ENCODE measurements around the gene TBC1D22A. TPM values are rescaled to one million over a fixed set of nuclear protein-coding genes. Genes with fewer than 3 reads are reported as not detected.
A peak's percentile ranks its signal among the peaks of the same experiment; 100 is the strongest.
"Not testable (repeated sequence)": the region's sequence is repeated elsewhere in the genome, so short reads cannot be mapped to it uniquely, and the experiment has no call there.

Gene TBC1D22A
- total RNA-seq, 2 donors from 2014 or later = 29.5 to 34.8 TPM

DNA sequence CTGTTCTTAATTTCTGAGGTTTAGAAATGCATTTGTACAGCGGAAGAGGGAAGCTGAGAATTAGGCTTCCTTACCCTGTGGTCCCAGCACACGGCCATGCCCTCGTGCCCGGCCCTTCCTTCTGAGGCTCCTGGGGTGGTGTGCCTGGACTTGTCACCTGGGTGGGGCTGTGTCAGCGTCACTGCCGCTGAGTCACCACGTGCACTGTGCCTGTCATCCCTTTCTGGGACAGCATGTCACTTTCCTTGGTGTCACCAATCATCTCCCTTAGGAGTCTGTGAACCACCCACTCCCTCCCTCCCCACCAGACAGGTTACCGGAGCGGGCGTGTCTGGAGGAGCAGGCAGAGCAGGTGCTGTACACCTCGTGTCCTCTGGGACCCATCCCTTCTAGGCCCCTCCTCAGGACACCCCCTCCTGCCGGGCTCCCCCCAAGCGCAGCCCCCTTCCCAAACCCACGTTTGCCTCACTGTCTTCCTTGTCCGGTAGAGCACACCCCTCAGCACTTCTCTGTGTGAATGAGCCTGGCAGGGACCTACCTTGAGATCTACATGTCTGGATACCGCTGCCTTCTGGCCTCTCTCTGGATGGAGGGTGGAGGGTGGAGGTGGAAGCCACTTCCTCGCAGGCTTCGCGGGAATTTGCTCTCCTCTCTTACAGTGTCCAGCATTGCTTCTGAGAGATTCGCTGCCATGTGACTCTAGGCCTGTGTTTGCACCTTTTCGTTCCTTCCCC lies 367.6 kb downstream of the TBC1D22A start:
- DNase-seq (peak; percentile 8 to 13), ATAC-seq (replicated peaks in 1 of 2) (peak; percentile 65 to 75)
- Mint-ChIP-seq H3K4me3 (peak overlapping the region in 1 of 2 donors; percentile 58), H3K36me3 (ENCODE audit: insufficient read depth in 2 of 2) (no peaks in the 10 kb centered on the region), H3K27me3 (ENCODE audit: low read depth) (no peaks in the 10 kb centered on the region), H3K27ac (peak overlapping the region; percentile 75), H3K9me3 (no peaks in the 10 kb centered on the region), H3K4me1 (ENCODE audit: low read depth) (no peaks in the 10 kb centered on the region)

DNA sequence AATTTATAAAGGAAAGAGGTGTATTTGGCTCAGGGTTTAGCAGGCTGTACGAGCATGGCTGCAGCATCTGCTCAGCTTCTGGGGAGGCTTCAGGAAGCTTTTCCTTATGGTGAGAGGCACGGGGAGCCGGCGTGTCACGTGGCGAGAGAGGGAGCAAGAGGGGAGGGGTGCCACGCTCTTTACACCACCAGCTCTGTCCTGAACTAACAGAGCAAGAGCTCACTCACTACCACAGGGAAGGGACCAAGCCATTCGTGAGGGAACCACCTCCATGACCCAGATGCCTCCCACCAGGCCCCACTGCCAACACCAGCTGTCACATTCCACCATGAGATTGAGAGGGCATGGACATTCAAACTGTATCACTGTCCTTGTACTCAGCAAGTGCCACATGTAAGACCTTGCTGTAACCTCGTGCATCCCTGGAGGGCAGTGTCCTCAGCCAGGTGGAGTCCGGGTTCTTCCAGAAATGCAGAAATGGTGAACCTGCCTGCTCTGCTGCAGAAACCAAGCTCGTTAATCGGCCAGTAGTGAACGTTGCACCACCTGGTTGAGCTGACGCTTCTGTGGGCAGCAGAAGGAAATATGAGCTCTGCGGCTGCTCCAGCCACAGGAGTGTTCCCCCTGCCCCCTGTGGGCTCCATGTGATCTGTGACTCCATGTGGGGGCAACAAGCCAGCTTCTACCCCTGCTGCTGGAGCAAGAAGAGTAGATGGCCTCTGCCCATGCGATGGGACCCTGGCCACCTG lies 368.6 kb downstream of the TBC1D22A start:
- no peaks in the 10 kb centered on the region for H3K9me3 Mint-ChIP-seq
- DNase-seq (no peak), ATAC-seq (replicated peaks in 1 of 2) (no peak)
- no peaks in the 10 kb centered on the region for H3K36me3 Mint-ChIP-seq (ENCODE audit: insufficient read depth in 2 of 2)
- H3K27me3 Mint-ChIP-seq (ENCODE audit: low read depth) = no peaks in the 10 kb centered on the region
- H3K4me1 Mint-ChIP-seq (ENCODE audit: low read depth) = no peaks in the 10 kb centered on the region
- no peak overlapping the region for H3K27ac Mint-ChIP-seq
- no peak overlapping the region for H3K4me3 Mint-ChIP-seq

DNA sequence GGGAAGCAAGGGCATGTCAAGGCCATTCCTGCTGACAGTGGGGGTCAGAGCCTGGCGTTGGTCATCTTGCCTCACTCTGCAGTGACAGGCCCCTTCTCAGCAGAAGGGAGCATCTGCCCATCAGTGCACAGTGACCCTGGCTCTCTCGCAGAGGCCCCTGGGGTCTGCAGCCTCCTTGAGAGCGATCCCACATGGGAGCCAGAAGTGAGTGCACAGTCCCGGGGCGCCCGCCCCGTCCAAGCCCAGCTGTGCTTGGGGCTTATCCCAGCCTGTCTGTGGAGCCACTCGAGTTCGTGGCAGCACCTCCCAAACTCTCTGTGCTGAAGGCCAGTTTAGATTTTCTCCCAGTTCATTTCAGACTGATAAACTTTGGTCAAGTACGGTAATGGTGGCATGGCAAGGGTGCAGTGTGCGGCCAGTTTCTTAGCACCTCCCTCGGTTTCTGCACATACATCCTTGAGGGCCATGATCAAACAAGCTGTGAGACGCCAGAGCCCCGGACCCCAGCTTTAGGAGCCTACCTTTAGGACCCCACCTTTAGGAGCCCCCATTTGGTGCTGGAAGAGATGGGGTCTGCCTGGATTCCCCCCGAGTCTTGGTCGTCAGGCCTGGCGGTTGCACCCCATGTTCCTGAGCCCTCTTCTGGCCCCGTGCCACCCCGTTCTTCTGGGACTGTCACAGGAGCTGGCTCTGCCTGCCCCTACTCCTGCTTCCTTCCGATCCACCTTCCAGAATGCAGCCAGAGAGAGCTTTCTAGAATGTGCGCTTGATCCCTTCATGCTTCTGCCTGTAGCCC lies 369.4 kb downstream of the TBC1D22A start:
- Mint-ChIP-seq H3K27me3 (ENCODE audit: low read depth) (no peaks in the 10 kb centered on the region), H3K27ac (no peak overlapping the region), H3K9me3 (no peaks in the 10 kb centered on the region), H3K36me3 (ENCODE audit: insufficient read depth in 2 of 2) (no peaks in the 10 kb centered on the region), H3K4me1 (ENCODE audit: low read depth) (no peaks in the 10 kb centered on the region), H3K4me3 (no peak overlapping the region)
- no peak for DNase-seq
- no peak for ATAC-seq (replicated peaks in 1 of 2)

DNA sequence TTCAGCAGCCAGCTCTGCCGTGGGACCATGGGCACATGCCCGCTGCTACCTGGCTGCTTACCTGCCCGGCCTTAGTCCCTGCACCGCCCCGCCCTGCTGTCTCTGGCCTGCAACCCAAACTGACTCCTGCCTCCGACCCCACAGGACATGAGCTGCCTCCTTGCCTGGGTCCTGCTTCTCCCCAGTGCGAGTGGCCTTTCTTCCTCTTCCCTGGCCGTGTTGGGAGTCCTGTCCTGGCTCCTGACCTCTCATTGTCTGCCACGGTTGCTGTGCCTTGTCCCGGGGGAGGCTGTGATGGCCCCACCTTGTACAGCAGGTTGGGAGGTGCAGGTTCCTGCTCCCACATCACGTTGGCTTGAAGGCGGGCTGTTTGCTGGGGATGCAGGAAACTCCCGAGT lies 370.0 kb downstream of the TBC1D22A start:
- H3K4me3 Mint-ChIP-seq = no peak overlapping the region
- H3K27me3 Mint-ChIP-seq (ENCODE audit: low read depth) = no peaks in the 10 kb centered on the region
- H3K36me3 Mint-ChIP-seq (ENCODE audit: insufficient read depth in 2 of 2) = no peaks in the 10 kb centered on the region
- H3K9me3 Mint-ChIP-seq = no peaks in the 10 kb centered on the region
- H3K4me1 Mint-ChIP-seq (ENCODE audit: low read depth) = no peaks in the 10 kb centered on the region
- H3K27ac Mint-ChIP-seq = no peak overlapping the region
- ATAC-seq (replicated peaks in 1 of 2) (no peak), DNase-seq (no peak)

DNA sequence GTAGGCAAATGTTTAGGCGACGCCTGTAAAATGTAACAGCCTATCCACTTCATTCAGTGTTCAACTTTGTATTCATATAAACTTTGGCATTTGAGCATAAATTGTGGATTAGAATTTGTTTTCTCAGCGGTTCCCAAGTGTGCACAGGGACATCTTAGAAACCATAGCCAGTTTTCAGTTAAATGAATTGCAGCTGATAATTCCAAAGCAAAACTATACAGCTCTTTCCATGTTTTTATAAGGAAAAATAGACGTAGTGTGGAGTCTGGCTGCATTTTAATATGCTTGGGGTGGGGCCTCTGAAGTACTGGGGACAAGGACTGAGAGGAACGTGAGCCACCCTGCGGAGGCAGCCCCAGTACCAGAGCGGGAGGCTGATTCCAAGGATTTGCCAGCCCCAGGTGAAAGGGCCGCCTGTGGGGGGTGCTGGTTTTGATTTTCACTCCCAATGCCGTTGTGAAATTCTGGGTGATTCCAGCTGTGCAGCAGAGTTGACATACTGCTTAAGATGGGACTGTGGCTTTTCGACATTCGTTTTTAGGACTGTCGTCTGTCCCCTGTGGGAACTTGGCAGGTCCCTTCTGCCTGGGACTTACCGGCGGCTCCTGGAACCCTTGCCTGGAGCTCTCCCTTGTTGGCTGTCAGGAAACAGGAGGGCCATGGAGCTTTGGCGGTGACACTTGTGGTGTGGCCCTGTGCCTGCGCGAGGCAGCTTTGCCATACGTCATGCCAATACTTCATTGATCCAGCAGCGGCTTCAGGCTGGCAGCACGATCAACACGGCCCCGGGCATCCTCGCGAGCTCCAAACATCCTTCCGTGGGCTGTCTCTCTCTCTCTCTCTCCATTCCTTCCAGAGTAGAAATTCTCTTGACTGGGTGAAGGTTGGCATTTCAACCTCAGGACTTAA lies 370.9 kb downstream of the TBC1D22A start:
- H3K4me1 Mint-ChIP-seq (ENCODE audit: low read depth) = no peaks in the 10 kb centered on the region
- no peaks in the 10 kb centered on the region for H3K36me3 Mint-ChIP-seq (ENCODE audit: insufficient read depth in 2 of 2)
- no peak overlapping the region for H3K27ac Mint-ChIP-seq
- no peak overlapping the region for H3K4me3 Mint-ChIP-seq
- DNase-seq (no peak), ATAC-seq (replicated peaks in 1 of 2) (no peak)
- H3K9me3 Mint-ChIP-seq = no peaks in the 10 kb centered on the region
- H3K27me3 Mint-ChIP-seq (ENCODE audit: low read depth) = no peaks in the 10 kb centered on the region

DNA sequence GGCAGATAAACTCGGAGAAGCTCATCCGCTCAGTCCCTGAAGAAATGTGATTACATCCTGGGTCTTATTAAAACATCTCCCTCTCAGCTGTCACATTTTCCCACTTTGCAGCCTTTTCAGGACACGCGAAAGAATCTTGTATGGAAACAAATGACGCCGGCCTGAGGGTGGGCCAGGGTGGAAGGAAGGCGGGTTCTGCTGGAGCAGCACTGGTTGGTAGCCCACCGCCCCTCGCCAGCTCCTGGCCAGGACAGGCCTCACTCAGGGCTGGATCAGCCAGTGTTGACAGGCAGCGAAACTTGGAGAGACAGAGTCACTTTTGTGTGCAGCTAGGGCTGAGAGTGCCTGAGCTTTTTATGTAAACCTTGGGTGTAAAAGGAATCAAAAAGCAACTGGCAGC lies 371.8 kb downstream of the TBC1D22A start:
- Mint-ChIP-seq H3K4me3 (no peak overlapping the region), H3K9me3 (no peaks in the 10 kb centered on the region), H3K27ac (no peak overlapping the region), H3K36me3 (ENCODE audit: insufficient read depth in 2 of 2) (no peaks in the 10 kb centered on the region), H3K4me1 (ENCODE audit: low read depth) (no peaks in the 10 kb centered on the region), H3K27me3 (ENCODE audit: low read depth) (no peaks in the 10 kb centered on the region)
- DNase-seq = no peak
- ATAC-seq (replicated peaks in 1 of 2) = no peak

DNA sequence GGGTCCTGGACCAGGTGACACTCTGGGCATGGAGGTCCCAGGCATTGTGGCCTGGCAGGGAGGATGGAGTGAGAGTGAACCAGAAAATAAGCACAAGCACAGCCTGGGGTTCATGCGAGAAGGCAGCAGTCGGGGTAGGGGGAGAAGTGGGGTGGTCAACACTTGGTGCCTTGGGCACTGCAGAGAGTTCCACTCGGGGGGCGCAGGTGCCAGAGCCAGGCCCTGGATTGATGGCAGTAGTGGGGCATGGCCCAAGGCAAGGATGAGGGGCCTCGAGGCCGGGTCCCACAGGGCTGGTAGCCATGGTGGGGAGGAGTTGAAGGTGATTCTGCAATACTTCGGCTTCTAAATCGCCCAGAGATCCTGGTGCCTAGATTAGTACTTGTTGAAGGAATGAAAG lies 372.9 kb downstream of the TBC1D22A start:
- ATAC-seq (replicated peaks in 1 of 2) = no peak
- no peaks in the 10 kb centered on the region for H3K36me3 Mint-ChIP-seq (ENCODE audit: insufficient read depth in 2 of 2)
- no peak overlapping the region for H3K4me3 Mint-ChIP-seq
- no peak overlapping the region for H3K27ac Mint-ChIP-seq
- H3K4me1 Mint-ChIP-seq (ENCODE audit: low read depth) = no peaks in the 10 kb centered on the region
- no peaks in the 10 kb centered on the region for H3K27me3 Mint-ChIP-seq (ENCODE audit: low read depth)
- no peak for DNase-seq
- no peaks in the 10 kb centered on the region for H3K9me3 Mint-ChIP-seq

DNA sequence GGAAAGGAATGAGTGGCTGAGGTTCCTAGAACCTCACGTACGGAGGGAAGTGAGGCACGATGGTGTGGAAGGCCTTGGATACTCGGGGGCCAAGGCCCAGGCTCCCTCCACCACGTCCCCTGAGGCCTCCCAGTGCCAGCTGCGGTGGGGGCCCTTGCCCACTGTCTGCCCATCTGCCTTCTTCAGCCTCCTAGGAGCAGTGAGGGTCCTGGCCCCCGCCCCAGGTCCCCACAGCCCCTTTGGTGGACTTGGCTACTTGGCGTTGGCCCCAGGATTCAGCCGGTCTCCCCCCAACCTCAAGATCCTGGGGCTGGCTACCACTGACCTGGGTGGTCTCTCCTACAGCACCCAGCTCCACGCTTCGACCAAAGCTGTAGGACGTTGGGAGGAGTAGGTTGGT lies 373.6 kb downstream of the TBC1D22A start:
- H3K27ac Mint-ChIP-seq = no peak overlapping the region

DNA sequence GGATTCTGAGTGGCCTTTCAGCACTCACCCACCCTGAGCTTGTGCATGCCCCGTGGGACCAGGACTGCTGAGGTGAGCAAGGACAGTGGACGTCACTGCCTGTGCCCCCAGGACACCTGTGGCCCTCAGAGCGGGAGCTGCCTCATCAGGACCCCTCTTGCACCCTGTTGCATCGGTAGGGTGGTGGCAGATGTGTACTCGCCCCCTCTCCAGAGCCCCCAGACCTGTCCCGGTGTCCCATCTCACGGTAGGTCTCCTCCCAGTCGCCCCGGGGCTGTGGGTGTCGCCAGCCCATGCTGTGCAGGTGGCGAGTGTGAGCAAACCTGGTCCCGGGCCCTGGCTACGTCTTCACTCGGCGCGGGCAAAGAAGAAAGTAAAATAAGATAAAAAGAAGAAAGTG lies 374.2 kb downstream of the TBC1D22A start:
- Mint-ChIP-seq H3K27ac (no peak overlapping the region), H3K9me3 (no peaks in the 10 kb centered on the region), H3K27me3 (ENCODE audit: low read depth) (no peaks in the 10 kb centered on the region), H3K36me3 (ENCODE audit: insufficient read depth in 2 of 2) (no peaks in the 10 kb centered on the region), H3K4me1 (ENCODE audit: low read depth) (no peaks in the 10 kb centered on the region), H3K4me3 (no peak overlapping the region)
- no peak for ATAC-seq (replicated peaks in 1 of 2)
- DNase-seq = no peak

More for the DNA sequence above, 373.6 kb downstream of the TBC1D22A start:
- Mint-ChIP-seq H3K27me3 (ENCODE audit: low read depth) (no peaks in the 10 kb centered on the region), H3K4me1 (ENCODE audit: low read depth) (no peaks in the 10 kb centered on the region), H3K9me3 (no peaks in the 10 kb centered on the region), H3K4me3 (no peak overlapping the region), H3K36me3 (ENCODE audit: insufficient read depth in 2 of 2) (no peaks in the 10 kb centered on the region)
- no peak for DNase-seq
- no peak for ATAC-seq (replicated peaks in 1 of 2)

DNA sequence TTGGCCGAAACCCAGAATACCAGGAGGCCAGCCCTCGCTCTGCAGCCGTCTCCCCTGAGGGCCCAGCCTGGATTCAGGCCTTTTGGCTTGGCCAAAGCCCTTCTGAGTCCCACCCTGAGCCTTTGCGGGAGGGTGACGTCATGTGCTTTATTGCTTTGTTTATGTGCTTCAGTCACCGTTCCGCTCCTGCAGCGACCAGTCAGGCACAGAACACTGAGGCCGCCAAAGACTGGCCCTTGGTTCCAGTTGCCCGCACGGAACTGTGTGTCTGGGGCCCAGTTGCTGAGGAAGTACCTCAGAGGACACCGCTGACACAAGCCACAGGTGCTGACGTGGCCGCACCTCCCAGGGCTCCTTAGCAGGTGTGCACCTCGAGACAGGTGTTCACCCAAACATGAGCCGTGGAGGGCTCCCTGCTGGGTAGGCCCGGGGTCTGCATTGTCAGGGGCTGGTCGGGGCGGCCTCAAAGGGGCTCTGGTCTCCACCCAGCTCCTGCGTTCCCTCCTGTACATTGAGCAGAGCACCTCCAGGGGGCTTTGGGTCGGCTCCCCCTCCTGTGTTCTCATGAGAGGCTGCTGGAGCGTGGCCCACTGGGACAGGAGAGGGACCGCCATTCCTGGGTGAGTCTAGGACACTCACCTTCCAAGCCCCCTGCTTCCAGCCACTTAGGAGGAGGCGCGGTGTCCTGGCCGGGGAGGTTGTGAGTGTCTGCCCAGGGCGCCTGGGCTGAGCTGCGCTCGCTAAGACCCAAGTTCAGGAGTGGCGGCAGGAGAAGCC lies 376.8 kb downstream of the TBC1D22A start:
- H3K36me3 Mint-ChIP-seq (ENCODE audit: insufficient read depth in 2 of 2) = no peaks in the 10 kb centered on the region
- H3K9me3 Mint-ChIP-seq = no peaks in the 10 kb centered on the region
- no peak overlapping the region for H3K27ac Mint-ChIP-seq
- H3K4me1 Mint-ChIP-seq (ENCODE audit: low read depth) = no peaks in the 10 kb centered on the region
- no peak for ATAC-seq (replicated peaks in 1 of 2)
- no peak for DNase-seq
- no peaks in the 10 kb centered on the region for H3K27me3 Mint-ChIP-seq (ENCODE audit: low read depth)
- no peak overlapping the region for H3K4me3 Mint-ChIP-seq

DNA sequence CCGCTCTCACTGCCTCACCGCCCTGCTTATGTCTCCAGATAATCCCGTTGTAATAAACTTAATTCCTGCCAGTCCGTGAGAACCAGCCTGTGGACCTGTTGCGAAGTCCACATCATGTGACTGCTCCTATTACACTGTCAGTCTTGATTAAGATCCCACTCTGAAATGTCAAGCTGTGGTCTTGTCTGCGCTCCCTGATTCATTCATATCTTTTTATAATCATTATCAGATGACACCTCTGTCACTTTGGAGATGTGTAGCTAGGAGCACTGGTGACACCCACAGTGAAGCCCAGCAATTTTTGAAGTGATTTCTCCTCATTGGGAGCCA lies 377.3 kb downstream of the TBC1D22A start:
- no peaks in the 10 kb centered on the region for H3K36me3 Mint-ChIP-seq (ENCODE audit: insufficient read depth in 2 of 2)
- H3K4me1 Mint-ChIP-seq (ENCODE audit: low read depth) = no peaks in the 10 kb centered on the region
- DNase-seq (no peak), ATAC-seq (replicated peaks in 1 of 2) (peak in 1 of 2 donors; percentile 21)
- no peak overlapping the region for H3K4me3 Mint-ChIP-seq
- no peaks in the 10 kb centered on the region for H3K9me3 Mint-ChIP-seq
- no peaks in the 10 kb centered on the region for H3K27me3 Mint-ChIP-seq (ENCODE audit: low read depth)
- H3K27ac Mint-ChIP-seq = no peak overlapping the region

DNA sequence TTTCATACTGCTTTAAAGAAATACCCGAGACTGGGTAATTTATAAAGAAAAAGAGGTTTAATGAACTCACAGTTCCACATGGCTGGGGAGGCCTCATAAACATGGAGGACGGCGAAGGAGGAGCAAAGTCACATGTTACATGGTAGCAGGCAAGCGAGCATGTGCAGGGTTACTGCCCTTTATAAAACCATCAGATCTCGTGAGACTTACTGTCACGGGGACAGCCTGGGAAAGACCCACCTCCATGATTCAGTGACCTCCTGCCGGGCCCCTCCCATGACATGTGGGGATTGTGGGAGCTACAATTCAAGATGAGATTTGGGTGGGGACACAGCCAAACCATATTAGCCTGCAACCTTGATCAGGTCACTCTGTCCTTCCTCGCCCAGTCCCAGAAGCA lies 378.5 kb downstream of the TBC1D22A start:
- not testable (repeated sequence) for H3K36me3 Mint-ChIP-seq (ENCODE audit: insufficient read depth in 2 of 2); ATAC-seq (replicated peaks in 1 of 2); H3K27me3 Mint-ChIP-seq (ENCODE audit: low read depth); H3K4me3 Mint-ChIP-seq; H3K9me3 Mint-ChIP-seq; H3K4me1 Mint-ChIP-seq (ENCODE audit: low read depth); DNase-seq; H3K27ac Mint-ChIP-seq

All from activated T-cell treated with anti-CD3 and anti-CD28 coated beads, Interleukin-2, amount 50 U/mL, for 72 hours (primary cell).